Neural cell (in vitro differentiated cells): Measurements from ENCODE around the gene SIPA1. TPM values are rescaled to one million over a fixed set of nuclear protein-coding genes. Genes with fewer than 3 reads are reported as not detected.

Source experiments
- H2AFZ ChIP-seq: fragments of 200-600, 300-800 bp; sonication (generic), shearing (Covaris generic); 2 replicates; pipeline ENCODE4 v1.6.0; 2014; ENCODE audit warnings: low read depth, mild to moderate bottlenecking, antibody characterized with exemption, low read length, moderate library complexity
- H3F3A ChIP-seq: fragments of 200-600 bp; shearing (Covaris generic); 2 replicates; pipeline ENCODE4 v1.6.1; 2016; ENCODE audit warnings: mild to moderate bottlenecking, moderate library complexity, mixed read lengths, antibody characterized with exemption, low read length; ENCODE audit not compliant: insufficient read depth, poor library complexity, severe bottlenecking
- H3K27ac ChIP-seq: fragments of 200-600, 300-800 bp; sonication (generic), shearing (Covaris generic); 2 replicates; pipeline ENCODE4 v1.5.1; 2014; ENCODE audit warnings: mild to moderate bottlenecking, low read length, moderate library complexity
- H3K27me3 ChIP-seq: fragments of 300-800, 200-600 bp; sonication (generic), shearing (Covaris generic); 2 replicates; pipeline ENCODE4 v1.6.0; 2014; ENCODE audit warnings: mild to moderate bottlenecking, low read depth, low read length, moderate library complexity; ENCODE audit not compliant: insufficient read depth
- H3K36me3 ChIP-seq: fragments of 300-800, 200-600 bp; sonication (generic), shearing (Covaris generic); 2 replicates; pipeline ENCODE4 v1.5.1; 2014; ENCODE audit warnings: mild to moderate bottlenecking, antibody characterized with exemption, low read length, moderate library complexity; ENCODE audit not compliant: insufficient read depth
- H3K4me2 ChIP-seq: fragments of 300-800, 200-600 bp; sonication (generic), shearing (Covaris generic); 2 replicates; pipeline ENCODE4 v1.6.0; 2014; ENCODE audit warnings: mild to moderate bottlenecking, low read length
- H3K4me3 ChIP-seq: fragments of 300-800, 200-600 bp; sonication (generic), shearing (Covaris generic); 2 replicates; pipeline ENCODE4 v1.5.1; 2014; ENCODE audit warnings: mild to moderate bottlenecking, low read length, moderate library complexity
- H3K79me2 ChIP-seq: fragments of 200-600 bp; shearing (Covaris generic); replicated peaks from 2 replicates; pipeline ENCODE4 v1.6.0; 2014; ENCODE audit warnings: mild to moderate bottlenecking, low read length, moderate library complexity; ENCODE audit not compliant: insufficient read depth
- H3K9ac ChIP-seq: fragments of 300-800, 200-600 bp; sonication (generic), shearing (Covaris generic); 2 replicates; pipeline ENCODE4 v1.6.1; 2016; ENCODE audit warnings: mild to moderate bottlenecking, low read length, mixed read lengths
- H3K9me2 ChIP-seq: fragments of 200-600 bp; shearing (Covaris generic); 2 replicates; pipeline ENCODE4 v1.6.1; 2016; ENCODE audit warnings: mild to moderate bottlenecking, low read length, mixed read lengths; ENCODE audit not compliant: insufficient read depth
- H3K9me3 ChIP-seq: fragments of 200-600, 300-800 bp; sonication (generic), shearing (Covaris generic); 2 replicates; pipeline ENCODE4 v1.6.1; 2016; ENCODE audit warnings: mild to moderate bottlenecking, mixed run types, low read length, moderate library complexity, mixed read lengths
- H4K20me1 ChIP-seq: fragments of 200-600 bp; shearing (Covaris generic); 2 replicates; pipeline ENCODE4 v1.6.1; 2016; ENCODE audit warnings: mild to moderate bottlenecking, mixed run types; ENCODE audit not compliant: insufficient read depth
- CTCF ChIP-seq: fragments of 450-650 bp; IDR thresholded peaks from 2 replicates; pipeline ENCODE4 v1.5.1; 2014; ENCODE audit warnings: antibody characterized with exemption, mild to moderate bottlenecking, moderate library complexity; ENCODE audit not compliant: poor library complexity, severe bottlenecking
- EP300 ChIP-seq: fragments of 450-650 bp; conservative IDR thresholded peaks from 2 replicates; pipeline ENCODE4 v1.6.1; 2014; ENCODE audit warnings: antibody characterized with exemption, mild to moderate bottlenecking, moderate library complexity; ENCODE audit not compliant: poor library complexity, severe bottlenecking
- EZH2 ChIP-seq: fragments of 200-600, 300-800 bp; shearing (Covaris generic), sonication (generic); IDR thresholded peaks from 2 replicates; pipeline ENCODE4 v1.6.1; 2014; ENCODE audit warnings: antibody characterized with exemption, low read length, borderline replicate concordance, mild to moderate bottlenecking; ENCODE audit not compliant: insufficient read depth, poor library complexity, severe bottlenecking
- MXI1 ChIP-seq: fragments of 450-650 bp; conservative IDR thresholded peaks from 2 replicates; pipeline ENCODE4 v1.6.1; 2014; ENCODE audit warnings: antibody characterized with exemption, mild to moderate bottlenecking; ENCODE audit not compliant: poor library complexity, severe bottlenecking
- POLR2AphosphoS5 ChIP-seq: IDR thresholded peaks from 2 replicates; pipeline ENCODE4 v1.6.1; 2012
- RAD21 ChIP-seq: fragments of 450-650 bp; conservative IDR thresholded peaks from 2 replicates; pipeline ENCODE4 v1.6.1; 2014; ENCODE audit warnings: antibody characterized with exemption, mild to moderate bottlenecking, moderate library complexity
- REST ChIP-seq: IDR thresholded peaks from 2 replicates; pipeline ENCODE4 v1.6.1; 2012; ENCODE audit warnings: borderline replicate concordance
- SMC3 ChIP-seq: fragments of 450-650 bp; conservative IDR thresholded peaks from 2 replicates; pipeline ENCODE4 v1.6.1; 2014; ENCODE audit warnings: antibody characterized with exemption, mild to moderate bottlenecking, moderate library complexity; ENCODE audit not compliant: poor library complexity
- TAF1 ChIP-seq: IDR thresholded peaks from 2 replicates; pipeline ENCODE4 v1.6.1; 2012; ENCODE audit warnings: low read depth
- polyA plus RNA-seq: library from polyadenylated mRNA; depleted of rRNA; stranded (reverse); fragments of >200 nt; gene quantifications from 2 replicates; pipeline ENCODE4 v1.2.3, GENCODE V29; 2014

Gene SIPA1
- polyA plus RNA-seq, 1 donor from 2014 or later: 6.5 TPM

GRCh38 chr11:65672180-65672860 lies 34.4 kb downstream of the SIPA1 start:
- TF ChIP-seq EZH2 (no peak), REST (no peak), RAD21 (no peak), POLR2AphosphoS5 (no peak), TAF1 (no peak), MXI1 (no peak), EP300 (no peak), SMC3 (no peak), CTCF (no peak)
- Histone ChIP-seq H3K4me3 (no peak overlapping the region), H3K9ac (no peak overlapping the region), H3K79me2 (no peaks in the 10 kb centered on the region), H4K20me1 (no peaks in the 10 kb centered on the region), H2AFZ (no peak overlapping the region), H3K36me3 (no peaks in the 10 kb centered on the region), H3F3A (no peaks in the 10 kb centered on the region), H3K9me3 (no peaks in the 10 kb centered on the region), H3K27me3 (no peaks in the 10 kb centered on the region), H3K27ac (no peak overlapping the region), H3K9me2 (no peaks in the 10 kb centered on the region), H3K4me2 (no peak overlapping the region)

- no peaks in the 10 kb centered on the region for H3K36me3 ChIP-seq
- no peaks in the 10 kb centered on the region for H4K20me1 ChIP-seq
- no peak overlapping the region for H3K9ac ChIP-seq
- no peak overlapping the region for H3K4me2 ChIP-seq
- no peaks in the 10 kb centered on the region for H3F3A ChIP-seq
- no peaks in the 10 kb centered on the region for H3K9me2 ChIP-seq
- TF ChIP-seq CTCF (no peak), EZH2 (no peak), MXI1 (no peak), TAF1 (no peak), REST (no peak), SMC3 (no peak)
- H3K9me3 ChIP-seq: no peaks in the 10 kb centered on the region
- H3K79me2 ChIP-seq: no peaks in the 10 kb centered on the region
- no peaks in the 10 kb centered on the region for H3K27me3 ChIP-seq
- no peak overlapping the region for H3K4me3 ChIP-seq
- no peak overlapping the region for H3K27ac ChIP-seq
- H2AFZ ChIP-seq: no peak overlapping the region
These were observed 35.1 kb downstream of the SIPA1 start for GRCh38 chr11:65672982-65673381.
